MCF 10A (cell line): ENCODE data around the gene ENTHD1. TPM values are rescaled to one million over a fixed set of nuclear protein-coding genes. Genes with fewer than 3 reads are reported as not detected.
"Not testable (repeated sequence)": the region's sequence is repeated elsewhere in the genome, so short reads cannot be mapped to it uniquely, and the experiment has no call there.

Experiments used
- BruUV-seq: library from RNA; stranded (reverse); fragments of 400-500 nt; replicated peaks from 2 replicates; lab custom pipeline; 2021; lab: Mats Ljungman, UMichigan
- CTCF ChIA-PET: fragments of 300-600 bp; sonication (Branson Sonifier 250); formaldehyde crosslinking; extraction: SDS; loops from one replicate; lab custom pipeline; 2021; ENCODE audit warnings: antibody characterized with exemption, inconsistent platforms; lab: Yijun Ruan, JAX
- POLR2A ChIA-PET: fragments of 300-600, 350-650 bp; sonication (Branson Sonifier 250); formaldehyde crosslinking; extraction: SDS; loops from one replicate; lab custom pipeline; 2020; ENCODE audit warnings: antibody characterized with exemption, inconsistent platforms; lab: Yijun Ruan, JAX
- DNase-seq: peaks from one replicate; pipeline ENCODE4 v3.0.0-alpha.2; 2018; ENCODE audit not compliant: unreplicated experiment
- H3K27ac Mint-ChIP-seq: one replicate; pipeline ENCODE4 v1.8.0; 2022; ENCODE audit warnings: mild to moderate bottlenecking, low read depth, mixed read lengths; ENCODE audit not compliant: unreplicated experiment
- H3K27me3 Mint-ChIP-seq: one replicate; pipeline ENCODE4 v1.8.0; 2022; ENCODE audit warnings: mixed read lengths; ENCODE audit not compliant: insufficient read depth, unreplicated experiment
- H3K36me3 Mint-ChIP-seq: one replicate; pipeline ENCODE4 v1.8.0; 2022; ENCODE audit warnings: mild to moderate bottlenecking, moderate library complexity, mixed read lengths; ENCODE audit not compliant: insufficient read depth, unreplicated experiment
- H3K4me1 Mint-ChIP-seq: one replicate; pipeline ENCODE4 v1.8.0; 2022; ENCODE audit warnings: mixed read lengths; ENCODE audit not compliant: insufficient read depth, unreplicated experiment
- H3K4me3 Mint-ChIP-seq: one replicate; pipeline ENCODE4 v1.8.0; 2022; ENCODE audit warnings: mild to moderate bottlenecking, moderate library complexity, mixed read lengths; ENCODE audit not compliant: unreplicated experiment
- H3K9me3 Mint-ChIP-seq: one replicate; pipeline ENCODE4 v1.8.0; 2022; ENCODE audit warnings: mixed read lengths; ENCODE audit not compliant: unreplicated experiment
- CTCF ChIP-seq: fragments of 200-600 bp; IDR thresholded peaks from one replicate; pipeline ENCODE4 v1.8.0; 2022; ENCODE audit warnings: antibody characterized with exemption, mild to moderate bottlenecking; ENCODE audit not compliant: unreplicated experiment
- intact Hi-C: fragments of 100-400 bp; cut with micrococcal nuclease; formaldehyde crosslinking; loops from 2 replicates; pipeline ENCODE4 v1.14.1; 2022
- total RNA-seq: library from RNA; stranded (reverse); gene quantifications from 2 replicates; pipeline ENCODE4 v1.2.3, GENCODE V29; 2022

Gene ENTHD1
- total RNA-seq, 1 experiment from 2014 or later: not detected

DNA sequence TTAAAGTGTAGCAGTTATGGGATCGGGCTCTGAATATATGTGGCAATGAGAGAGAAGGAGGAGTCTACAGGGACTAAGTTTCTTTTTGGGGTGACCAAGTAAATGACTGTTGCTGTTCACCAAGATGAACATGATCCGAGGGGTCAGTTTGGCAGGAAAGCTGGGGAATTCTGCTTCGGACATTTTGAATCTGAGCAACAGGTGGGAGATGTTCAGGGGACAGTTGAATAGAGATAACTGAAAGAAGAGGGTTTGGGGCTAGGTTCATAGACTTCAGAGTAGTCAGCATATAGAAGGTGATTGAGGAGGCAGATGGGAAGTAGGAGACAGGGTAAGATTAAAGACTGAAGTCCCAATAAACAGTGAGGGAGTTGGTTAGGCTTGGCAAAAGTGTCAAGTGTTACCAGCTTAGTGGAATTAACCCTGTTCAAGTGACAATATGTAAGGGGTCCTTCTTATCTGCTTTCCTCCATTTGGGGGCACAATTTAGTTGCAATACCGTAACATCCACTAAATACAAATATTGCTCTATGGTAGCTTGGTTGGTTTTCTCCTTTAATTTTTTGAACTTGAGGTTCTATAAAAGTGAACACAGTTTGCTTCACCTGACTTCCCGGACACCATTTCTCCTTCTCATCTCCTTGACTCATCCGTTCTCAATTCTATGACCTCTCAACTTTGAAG, 2.9 kb upstream of the ENTHD1 start:
- DNase-seq: no peak
- H3K4me1 Mint-ChIP-seq: no peaks in the 10 kb centered on the region
- POLR2A ChIA-PET: interaction anchor here (1.0 kb wide), 1 partner anchor 32 kb away, joined by 3 read pairs; no protein-coding TSS in a partner anchor
- CTCF ChIA-PET: interaction anchor here (1.0 to 1.4 kb wide), 3 partner anchors 12 to 129 kb away, joined by 3 to 4 read pairs (median 3); no protein-coding TSS in a partner anchor
- TF ChIP-seq CTCF: no peak
- intact Hi-C loops: no loop called here
- no peaks in the 10 kb centered on the region for H3K36me3 Mint-ChIP-seq
- no TSS peak for BruUV-seq
- no peak overlapping the region for H3K4me3 Mint-ChIP-seq
- H3K27me3 Mint-ChIP-seq: peaks cover 14% of the 10 kb centered on the region
- no peak overlapping the region for H3K27ac Mint-ChIP-seq
- no peaks in the 10 kb centered on the region for H3K9me3 Mint-ChIP-seq

DNA sequence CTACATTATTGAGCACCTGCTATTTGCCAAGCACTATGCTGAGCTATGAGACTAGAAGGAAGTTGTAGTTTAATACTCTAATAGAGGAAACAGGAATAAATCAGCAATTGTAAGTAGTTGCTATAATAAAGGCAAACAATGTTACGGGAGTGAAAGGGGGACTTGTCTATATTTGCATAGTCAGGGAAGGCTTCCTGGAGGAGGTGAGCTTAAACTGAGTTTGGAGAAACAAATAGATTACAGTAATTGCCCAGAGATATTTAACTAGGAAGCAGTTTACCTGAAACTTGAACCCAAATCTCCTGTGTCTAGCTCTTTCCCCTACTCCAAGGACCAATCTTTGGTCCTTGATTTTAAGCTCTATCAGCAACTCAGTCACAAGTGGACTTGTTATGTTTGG, 2.1 kb upstream of the ENTHD1 start:
- Mint-ChIP-seq H3K9me3 (no peaks in the 10 kb centered on the region), H3K27ac (no peak overlapping the region), H3K27me3 (peaks cover 6% of the 10 kb centered on the region), H3K4me3 (no peak overlapping the region), H3K36me3 (no peaks in the 10 kb centered on the region), H3K4me1 (no peaks in the 10 kb centered on the region)
- BruUV-seq: no TSS peak
- POLR2A ChIA-PET: interaction anchor here (0.7 to 0.9 kb wide), 2 partner anchors 13 to 34 kb away, joined by 3 read pairs; no protein-coding TSS in a partner anchor
- intact Hi-C loops: no loop called here
- no peak for TF ChIP-seq CTCF
- CTCF ChIA-PET: interaction anchor here (0.6 to 1.4 kb wide), 4 partner anchors 12 to 129 kb away, joined by 3 to 4 read pairs (median 3); no protein-coding TSS in a partner anchor
- no peak for DNase-seq

DNA sequence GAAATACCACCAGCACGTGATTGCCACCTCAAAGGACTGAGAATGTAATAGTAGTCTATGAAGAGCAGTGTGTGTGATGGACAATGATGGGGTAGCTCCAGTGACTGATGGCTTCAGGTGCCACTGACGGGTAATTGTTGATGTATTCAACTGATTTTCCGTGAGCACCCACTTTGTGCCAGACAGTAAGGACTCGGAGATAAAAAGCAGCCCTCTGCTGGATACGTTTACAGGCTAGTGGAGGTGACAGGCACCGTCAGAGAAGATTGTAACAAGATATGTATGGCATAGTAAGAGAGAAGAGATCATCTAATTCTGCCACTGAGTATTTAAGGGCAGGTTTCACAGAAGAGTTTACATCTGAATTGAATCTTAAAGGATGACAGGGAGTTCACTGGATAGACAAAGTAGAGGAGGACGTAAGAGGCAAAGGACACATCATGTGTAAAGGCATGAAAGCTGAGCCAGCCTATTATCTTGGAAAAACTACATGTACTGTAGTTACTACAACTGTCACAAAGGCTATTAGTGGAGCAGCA, 1.1 kb upstream of the ENTHD1 start:
- Mint-ChIP-seq H3K4me1 (no peaks in the 10 kb centered on the region), H3K36me3 (no peaks in the 10 kb centered on the region), H3K4me3 (no peak overlapping the region), H3K9me3 (no peaks in the 10 kb centered on the region), H3K27ac (no peak overlapping the region), H3K27me3 (no peaks in the 10 kb centered on the region)
- TF ChIP-seq CTCF: no peak
- DNase-seq: no peak
- CTCF ChIA-PET: interaction anchor here (1.0 to 1.4 kb wide), 2 partner anchors 21 to 130 kb away, joined by 3 to 4 read pairs; no protein-coding TSS in a partner anchor
- no TSS peak for BruUV-seq
- intact Hi-C loops: no loop called here
- POLR2A ChIA-PET: interaction anchor here (0.9 kb wide), 1 partner anchor 14 kb away, joined by 3 read pairs; no protein-coding TSS in a partner anchor

DNA sequence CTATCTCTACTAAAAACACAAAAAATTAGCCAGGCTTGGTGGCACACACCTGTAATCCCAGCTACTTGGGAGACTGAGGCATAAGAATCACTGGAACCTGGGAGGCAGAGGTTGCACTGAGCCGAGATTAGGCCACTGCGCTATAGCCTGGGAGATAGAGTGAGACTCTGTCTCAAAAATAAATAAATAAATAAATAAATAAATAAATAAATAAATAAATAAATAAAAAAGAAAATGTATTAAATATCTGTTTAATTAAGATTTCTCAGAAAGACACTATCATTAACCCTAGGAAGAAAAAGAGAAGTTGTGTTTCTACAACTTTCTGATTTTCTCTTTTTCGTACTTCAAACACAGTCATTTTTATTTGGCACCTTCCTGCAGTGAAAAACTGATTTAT, 3.6 kb downstream of the ENTHD1 start:
- H3K4me3 Mint-ChIP-seq, DNase-seq, H3K27ac Mint-ChIP-seq, H3K4me1 Mint-ChIP-seq, POLR2A ChIA-PET, H3K9me3 Mint-ChIP-seq, H3K36me3 Mint-ChIP-seq, BruUV-seq, intact Hi-C loops: not testable (repeated sequence)
- CTCF ChIA-PET: interaction anchor here (0.6 kb wide), 1 partner anchor 1098 kb away, joined by 4 read pairs; no protein-coding TSS in a partner anchor
- H3K27me3 Mint-ChIP-seq: peaks cover 34% of the 10 kb centered on the region
